Measurements from ENCODE around the gene GNAI3. TPM values are rescaled to one million over a fixed set of nuclear protein-coding genes. Genes with fewer than 3 reads are reported as not detected.

GNAI3 gene
- total RNA-seq, 2 donors from 2014 or later: 5.4 to 9.3 TPM

DNA sequence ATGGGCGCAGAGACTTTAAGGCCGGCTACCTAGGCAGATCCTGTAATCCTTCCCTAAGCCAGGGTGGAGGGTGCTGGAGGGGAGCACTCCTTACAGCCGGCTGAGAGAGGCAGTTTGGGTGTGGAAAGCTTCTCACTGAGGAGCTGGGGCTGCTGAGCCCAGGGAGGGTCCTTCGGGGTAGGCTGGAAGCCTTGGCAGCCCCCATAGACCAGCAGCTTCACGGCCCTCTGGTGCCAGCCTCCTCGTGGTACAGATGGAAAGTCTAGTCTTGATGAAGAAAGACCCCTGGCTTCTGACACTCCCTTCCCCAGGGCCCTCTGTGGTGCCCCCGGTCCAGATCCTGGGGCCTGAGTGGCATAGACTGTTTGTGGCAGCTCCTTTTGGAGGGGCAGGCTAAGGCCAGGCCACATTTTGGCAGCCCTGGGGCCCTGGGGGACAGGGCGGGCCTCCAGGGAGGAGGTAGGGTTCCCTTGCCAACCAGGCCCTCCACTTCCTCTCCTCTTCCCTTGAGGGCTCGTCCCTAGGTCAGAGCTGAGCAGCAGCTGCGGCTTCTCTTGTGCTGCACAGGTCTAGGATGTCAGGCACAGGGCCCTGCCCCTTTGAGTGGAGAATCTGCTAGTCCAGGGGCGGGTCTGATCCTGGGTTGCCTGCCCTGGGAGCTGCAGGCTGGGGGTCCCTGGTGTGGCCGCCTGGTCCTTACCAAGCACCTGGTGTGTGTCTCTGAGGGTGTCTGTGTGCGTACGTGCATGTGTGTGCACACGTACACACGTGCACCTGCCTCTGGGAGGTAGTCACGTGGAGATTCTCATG, 76.0 kb downstream of the GNAI3 start:
- Histone ChIP-seq H3K4me3 (peak overlapping the region; percentile 66), H3K9me3 (no peaks in the 10 kb centered on the region), H3K4me1 (ENCODE audit: control insufficient read depth in 1 of 2, low read depth in 2 of 2) (peaks cover 27 to 38% of the 10 kb centered on the region in 2 donors), H3K36me3 (peaks cover 33% of the 10 kb centered on the region), H3K27me3 (replicated peaks; ENCODE audit: insufficient read depth) (no peaks in the 10 kb centered on the region), H3K27ac (peak overlapping the region; percentile 6 to 56)
- DNase-seq (ENCODE audit: low spot score): no peak
- no peak for ATAC-seq (ENCODE audit: insufficient number of reproducible peaks, low FRiP score, low read depth)
- TF ChIP-seq, protein P1, sequence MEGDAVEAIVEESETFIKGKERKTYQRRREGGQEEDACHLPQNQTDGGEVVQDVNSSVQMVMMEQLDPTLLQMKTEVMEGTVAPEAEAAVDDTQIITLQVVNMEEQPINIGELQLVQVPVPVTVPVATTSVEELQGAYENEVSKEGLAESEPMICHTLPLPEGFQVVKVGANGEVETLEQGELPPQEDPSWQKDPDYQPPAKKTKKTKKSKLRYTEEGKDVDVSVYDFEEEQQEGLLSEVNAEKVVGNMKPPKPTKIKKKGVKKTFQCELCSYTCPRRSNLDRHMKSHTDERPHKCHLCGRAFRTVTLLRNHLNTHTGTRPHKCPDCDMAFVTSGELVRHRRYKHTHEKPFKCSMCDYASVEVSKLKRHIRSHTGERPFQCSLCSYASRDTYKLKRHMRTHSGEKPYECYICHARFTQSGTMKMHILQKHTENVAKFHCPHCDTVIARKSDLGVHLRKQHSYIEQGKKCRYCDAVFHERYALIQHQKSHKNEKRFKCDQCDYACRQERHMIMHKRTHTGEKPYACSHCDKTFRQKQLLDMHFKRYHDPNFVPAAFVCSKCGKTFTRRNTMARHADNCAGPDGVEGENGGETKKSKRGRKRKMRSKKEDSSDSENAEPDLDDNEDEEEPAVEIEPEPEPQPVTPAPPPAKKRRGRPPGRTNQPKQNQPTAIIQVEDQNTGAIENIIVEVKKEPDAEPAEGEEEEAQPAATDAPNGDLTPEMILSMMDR (IDR thresholded peaks at IDR 0.05): no peak

DNA sequence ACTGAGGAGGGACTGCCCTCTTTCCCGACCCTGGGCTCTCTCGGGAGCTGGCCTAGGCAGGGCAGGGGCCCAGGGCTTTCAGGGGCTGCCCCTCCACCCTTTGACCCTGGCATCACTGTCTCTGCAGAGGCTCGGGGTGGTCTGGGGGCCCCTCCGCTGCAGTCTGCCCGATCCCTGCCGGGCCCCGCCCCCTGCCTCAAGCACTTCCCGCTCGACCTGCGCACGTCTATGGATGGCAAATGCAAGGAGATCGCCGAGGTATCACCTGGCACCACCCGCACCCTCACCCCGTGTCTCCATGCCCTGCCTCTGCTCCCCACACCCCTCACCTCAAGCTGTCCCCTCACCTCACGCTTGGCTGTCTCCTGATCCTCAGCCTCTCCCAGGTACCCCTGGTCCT, 76.8 kb downstream of the GNAI3 start:
- Histone ChIP-seq H3K4me1 (ENCODE audit: control insufficient read depth in 1 of 2, low read depth in 2 of 2) (peaks cover 26 to 37% of the 10 kb centered on the region in 2 donors), H3K27me3 (replicated peaks; ENCODE audit: insufficient read depth) (no peaks in the 10 kb centered on the region), H3K36me3 (peaks cover 41% of the 10 kb centered on the region), H3K27ac (no peak overlapping the region), H3K4me3 (no peak overlapping the region), H3K9me3 (no peaks in the 10 kb centered on the region)
- no peak for DNase-seq (ENCODE audit: low spot score)
- ATAC-seq (ENCODE audit: insufficient number of reproducible peaks, low FRiP score, low read depth): no peak
- TF ChIP-seq, protein P1 (IDR thresholded peaks at IDR 0.05): no peak

DNA sequence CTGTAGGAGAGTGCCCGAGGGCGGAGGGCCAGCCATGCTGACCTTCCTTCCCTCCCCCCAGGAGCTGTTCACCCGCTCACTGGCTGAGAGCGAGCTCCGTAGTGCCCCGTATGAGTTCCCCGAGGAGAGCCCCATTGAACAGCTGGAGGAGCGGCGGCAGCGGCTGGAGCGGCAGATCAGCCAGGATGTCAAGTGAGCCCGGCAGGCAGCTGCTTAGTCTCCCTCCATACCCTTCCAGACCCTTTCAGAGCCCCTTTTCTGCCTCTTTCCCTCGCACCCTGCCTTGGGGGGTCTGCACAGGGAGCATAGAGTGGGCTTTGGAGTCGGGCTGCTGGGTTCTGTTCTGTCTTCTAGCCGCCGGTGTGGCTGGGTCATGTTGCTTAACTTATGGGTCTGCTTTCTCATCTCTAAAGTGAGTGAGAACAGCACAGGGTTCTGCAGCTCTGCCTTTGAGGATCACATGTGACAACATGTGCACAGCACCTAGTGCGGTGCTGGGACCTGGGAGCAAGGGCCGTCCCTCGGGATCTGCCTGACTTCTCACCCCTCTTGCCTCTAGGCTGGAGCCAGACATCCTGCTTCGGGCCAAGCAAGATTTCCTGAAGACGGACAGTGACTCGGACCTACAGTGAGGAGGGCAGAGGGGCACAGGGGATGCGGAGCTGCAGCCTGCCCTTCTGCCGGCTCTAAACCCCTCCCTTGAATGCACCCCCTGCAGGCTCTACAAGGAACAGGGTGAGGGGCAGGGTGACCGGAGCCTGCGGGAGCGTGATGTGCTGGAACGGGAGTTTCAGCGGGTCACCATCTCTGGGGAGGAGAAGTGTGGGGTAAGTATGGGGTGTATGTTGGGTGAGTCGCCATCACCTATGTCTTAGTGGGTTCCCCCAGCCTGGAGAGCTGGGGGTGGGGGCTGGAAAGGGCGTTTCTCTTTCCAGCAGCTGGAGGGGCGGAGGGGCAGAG, 77.5 kb downstream of the GNAI3 start:
- H3K27ac ChIP-seq: no peak overlapping the region
- DNase-seq (ENCODE audit: low spot score) (no peak), ATAC-seq (ENCODE audit: insufficient number of reproducible peaks, low FRiP score, low read depth) (no peak)
- H3K4me1 ChIP-seq (ENCODE audit: control insufficient read depth in 1 of 2, low read depth in 2 of 2): peaks cover 26 to 37% of the 10 kb centered on the region in 2 donors
- TF ChIP-seq, protein P1 (IDR thresholded peaks at IDR 0.05): no peak
- no peaks in the 10 kb centered on the region for H3K27me3 ChIP-seq (replicated peaks; ENCODE audit: insufficient read depth)
- H3K9me3 ChIP-seq: no peaks in the 10 kb centered on the region
- H3K36me3 ChIP-seq: peaks cover 45% of the 10 kb centered on the region
- H3K4me3 ChIP-seq: no peak overlapping the region

DNA sequence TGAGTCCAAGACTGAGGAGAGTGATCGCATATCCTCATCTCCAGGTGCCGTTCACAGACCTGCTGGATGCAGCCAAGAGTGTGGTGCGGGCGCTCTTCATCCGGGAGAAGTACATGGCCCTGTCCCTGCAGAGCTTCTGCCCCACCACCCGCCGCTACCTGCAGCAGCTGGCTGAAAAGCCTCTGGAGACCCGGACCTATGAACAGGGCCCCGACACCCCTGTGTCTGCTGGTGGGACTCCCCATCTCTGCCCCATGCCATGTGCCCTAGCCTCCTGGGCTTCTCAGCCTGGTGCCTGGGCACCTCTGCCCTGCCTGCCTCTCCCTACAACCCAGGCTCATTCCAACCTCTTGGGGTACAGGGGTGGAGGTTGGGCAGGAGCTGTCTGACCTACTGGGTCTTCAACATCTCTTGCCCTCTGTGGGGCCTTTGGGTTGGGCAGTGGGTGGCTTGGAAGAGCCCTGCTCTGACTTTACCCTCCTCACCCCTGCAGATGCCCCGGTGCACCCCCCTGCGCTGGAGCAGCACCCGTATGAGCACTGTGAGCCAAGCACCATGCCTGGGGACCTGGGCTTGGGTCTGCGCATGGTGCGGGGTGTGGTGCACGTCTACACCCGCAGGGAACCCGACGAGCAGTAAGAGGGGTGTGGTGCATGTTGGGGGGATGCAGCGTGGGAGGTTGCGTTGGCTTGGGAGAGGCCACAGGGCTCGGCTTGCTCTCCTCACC, 78.4 kb downstream of the GNAI3 start:
- ATAC-seq (ENCODE audit: insufficient number of reproducible peaks, low FRiP score, low read depth) (no peak), DNase-seq (ENCODE audit: low spot score) (no peak)
- Histone ChIP-seq H3K27ac (no peak overlapping the region), H3K27me3 (replicated peaks; ENCODE audit: insufficient read depth) (no peaks in the 10 kb centered on the region), H3K36me3 (peaks cover 52% of the 10 kb centered on the region), H3K4me3 (no peak overlapping the region), H3K9me3 (no peaks in the 10 kb centered on the region), H3K4me1 (ENCODE audit: control insufficient read depth in 1 of 2, low read depth in 2 of 2) (peaks cover 22 to 29% of the 10 kb centered on the region in 2 donors)
- TF ChIP-seq, protein P1 (IDR thresholded peaks at IDR 0.05): no peak
